HUES48 (cell line): ENCODE data around the gene FGF3.

ENCODE experiments used
- H3K27ac ChIP-seq: one replicate; pipeline ENCODE4 v1.7.0; 2013; ENCODE audit warnings: low read depth, low read length, inconsistent platforms
- H3K27me3 ChIP-seq: 2 replicates; pipeline ENCODE4 v1.6.1; 2013; ENCODE audit warnings: mild to moderate bottlenecking, low read length; ENCODE audit not compliant: control insufficient read depth, insufficient read depth
- H3K36me3 ChIP-seq: 2 replicates; pipeline ENCODE4 v1.6.1; 2013; ENCODE audit warnings: low read length; ENCODE audit not compliant: control insufficient read depth, insufficient read depth
- H3K4me1 ChIP-seq: 2 replicates; pipeline ENCODE4 v1.6.1; 2013; ENCODE audit warnings: mild to moderate bottlenecking, low read length; ENCODE audit not compliant: control insufficient read depth, insufficient read depth
- H3K4me3 ChIP-seq: 2 replicates; pipeline ENCODE4 v1.5.1; 2013; ENCODE audit warnings: mild to moderate bottlenecking, low read depth, low read length
- H3K9ac ChIP-seq: 2 replicates; pipeline ENCODE4 v1.6.1; 2013; ENCODE audit warnings: mild to moderate bottlenecking, low read depth, low read length, moderate library complexity
- H3K9me3 ChIP-seq: 2 replicates; pipeline ENCODE4 v1.6.1; 2013; ENCODE audit warnings: low read length; ENCODE audit not compliant: control insufficient read depth, insufficient read depth

Gene FGF3

DNA sequence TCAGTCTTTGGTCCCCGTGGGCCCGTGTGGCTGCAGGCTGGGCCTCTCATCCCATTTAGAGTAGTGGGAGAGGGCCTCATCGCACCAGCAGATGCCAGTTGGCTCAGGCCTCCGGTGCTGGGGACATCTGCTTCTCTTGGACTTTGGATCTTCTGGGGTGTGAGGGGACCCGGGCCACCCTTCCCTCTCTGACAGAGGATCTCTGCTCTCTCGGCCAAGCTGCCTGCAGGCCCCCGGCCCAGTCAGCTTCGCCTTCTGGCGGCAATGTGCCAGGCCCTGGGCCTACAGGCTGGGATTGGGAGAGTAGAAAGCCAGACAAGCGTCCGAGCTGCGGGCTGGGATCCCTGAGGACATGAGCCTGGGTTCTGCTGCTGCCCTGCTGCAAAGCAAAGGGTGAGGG is 15.0 kb upstream of the FGF3 start:
- Histone ChIP-seq H3K27ac (no peak overlapping the region), H3K9me3 (no peaks in the 10 kb centered on the region), H3K9ac (no peak overlapping the region), H3K4me1 (peaks cover 8% of the 10 kb centered on the region), H3K4me3 (no peak overlapping the region), H3K36me3 (no peaks in the 10 kb centered on the region), H3K27me3 (no peaks in the 10 kb centered on the region)

- Histone ChIP-seq H3K36me3 (no peaks in the 10 kb centered on the region), H3K4me1 (peaks cover 13% of the 10 kb centered on the region), H3K27ac (peak overlapping the region; percentile 46)
Observed at GRCh38 chr11:69832561-69833413, 13.6 kb upstream of the FGF3 start.

DNA sequence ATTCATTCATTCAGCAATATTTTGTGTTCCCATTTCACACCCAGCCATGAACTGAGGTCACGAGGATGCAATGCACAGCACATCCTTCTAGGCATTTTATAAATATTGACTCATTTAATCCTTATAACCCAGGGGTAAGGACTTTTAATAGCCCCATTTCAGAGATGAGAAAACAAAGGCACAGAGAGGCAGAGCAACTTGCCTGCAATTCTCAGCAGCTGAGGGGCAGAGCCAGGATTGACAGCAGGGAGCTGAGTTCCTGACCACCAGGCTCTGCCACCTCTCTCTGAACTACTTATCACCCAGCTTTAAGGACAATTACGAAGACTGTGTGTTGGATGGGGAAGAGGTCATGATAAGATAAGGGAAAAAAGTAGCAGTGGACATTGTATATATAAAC is 12.8 kb upstream of the FGF3 start:
- H3K4me1 ChIP-seq = peaks cover 13% of the 10 kb centered on the region
- no peaks in the 10 kb centered on the region for H3K27me3 ChIP-seq
- peak overlapping the region; percentile 4 for H3K27ac ChIP-seq
- H3K9ac ChIP-seq = no peak overlapping the region
- H3K4me3 ChIP-seq = no peak overlapping the region
- no peaks in the 10 kb centered on the region for H3K9me3 ChIP-seq
- no peaks in the 10 kb centered on the region for H3K36me3 ChIP-seq

More at GRCh38 chr11:69832561-69833413, 13.6 kb upstream of the FGF3 start:
- Histone ChIP-seq H3K9me3 (no peaks in the 10 kb centered on the region), H3K9ac (no peak overlapping the region), H3K27me3 (no peaks in the 10 kb centered on the region), H3K4me3 (no peak overlapping the region)

- no peaks in the 10 kb centered on the region for H3K27me3 ChIP-seq
- no peak overlapping the region for H3K27ac ChIP-seq
- peaks cover 13% of the 10 kb centered on the region for H3K4me1 ChIP-seq
- no peak overlapping the region for H3K9ac ChIP-seq
- no peak overlapping the region for H3K4me3 ChIP-seq
- no peaks in the 10 kb centered on the region for H3K36me3 ChIP-seq
- H3K9me3 ChIP-seq = no peaks in the 10 kb centered on the region
Observed at GRCh38 chr11:69830086-69830485, 10.9 kb upstream of the FGF3 start.

- peaks cover 13% of the 10 kb centered on the region for H3K4me1 ChIP-seq
- H3K27me3 ChIP-seq = no peaks in the 10 kb centered on the region
Observed at GRCh38 chr11:69828971-69829344, 9.7 kb upstream of the FGF3 start.

GRCh38 chr11:69828276-69828970 is 9.2 kb upstream of the FGF3 start:
- H3K36me3 ChIP-seq = no peaks in the 10 kb centered on the region

More at GRCh38 chr11:69828971-69829344, 9.7 kb upstream of the FGF3 start:
- Histone ChIP-seq H3K27ac (no peak overlapping the region), H3K4me3 (no peak overlapping the region), H3K36me3 (no peaks in the 10 kb centered on the region), H3K9ac (no peak overlapping the region), H3K9me3 (no peaks in the 10 kb centered on the region)

GRCh38 chr11:69826773-69827172 is 7.6 kb upstream of the FGF3 start:
- no peak overlapping the region for H3K4me3 ChIP-seq

More at GRCh38 chr11:69828276-69828970, 9.2 kb upstream of the FGF3 start:
- peaks cover 13% of the 10 kb centered on the region for H3K4me1 ChIP-seq
- H3K9me3 ChIP-seq = no peaks in the 10 kb centered on the region
- no peak overlapping the region for H3K4me3 ChIP-seq
- no peak overlapping the region for H3K9ac ChIP-seq
- no peak overlapping the region for H3K27ac ChIP-seq
- H3K27me3 ChIP-seq = no peaks in the 10 kb centered on the region

GRCh38 chr11:69825941-69826340 is 6.7 kb upstream of the FGF3 start:
- Histone ChIP-seq H3K9me3 (no peaks in the 10 kb centered on the region), H3K4me1 (0 out of 2 replicates have a peak, but pooled peaks cover 5% of the 10 kb centered on the region), H3K27me3 (peaks cover 18% of the 10 kb centered on the region), H3K36me3 (no peaks in the 10 kb centered on the region), H3K4me3 (no peak overlapping the region), H3K9ac (no peak overlapping the region), H3K27ac (no peak overlapping the region)

More at GRCh38 chr11:69826773-69827172, 7.6 kb upstream of the FGF3 start:
- Histone ChIP-seq H3K4me1 (0 out of 2 replicates have a peak, but pooled peaks cover 5% of the 10 kb centered on the region), H3K27ac (no peak overlapping the region), H3K36me3 (no peaks in the 10 kb centered on the region), H3K27me3 (peaks cover 9% of the 10 kb centered on the region), H3K9ac (no peak overlapping the region), H3K9me3 (no peaks in the 10 kb centered on the region)

GRCh38 chr11:69825037-69825834 is 6.0 kb upstream of the FGF3 start:
- Histone ChIP-seq H3K4me3 (no peak overlapping the region), H3K9ac (no peak overlapping the region), H3K4me1 (0 out of 2 replicates have a peak, but pooled peaks cover 5% of the 10 kb centered on the region), H3K36me3 (no peaks in the 10 kb centered on the region), H3K9me3 (no peaks in the 10 kb centered on the region), H3K27me3 (peaks cover 25% of the 10 kb centered on the region), H3K27ac (no peak overlapping the region)

DNA sequence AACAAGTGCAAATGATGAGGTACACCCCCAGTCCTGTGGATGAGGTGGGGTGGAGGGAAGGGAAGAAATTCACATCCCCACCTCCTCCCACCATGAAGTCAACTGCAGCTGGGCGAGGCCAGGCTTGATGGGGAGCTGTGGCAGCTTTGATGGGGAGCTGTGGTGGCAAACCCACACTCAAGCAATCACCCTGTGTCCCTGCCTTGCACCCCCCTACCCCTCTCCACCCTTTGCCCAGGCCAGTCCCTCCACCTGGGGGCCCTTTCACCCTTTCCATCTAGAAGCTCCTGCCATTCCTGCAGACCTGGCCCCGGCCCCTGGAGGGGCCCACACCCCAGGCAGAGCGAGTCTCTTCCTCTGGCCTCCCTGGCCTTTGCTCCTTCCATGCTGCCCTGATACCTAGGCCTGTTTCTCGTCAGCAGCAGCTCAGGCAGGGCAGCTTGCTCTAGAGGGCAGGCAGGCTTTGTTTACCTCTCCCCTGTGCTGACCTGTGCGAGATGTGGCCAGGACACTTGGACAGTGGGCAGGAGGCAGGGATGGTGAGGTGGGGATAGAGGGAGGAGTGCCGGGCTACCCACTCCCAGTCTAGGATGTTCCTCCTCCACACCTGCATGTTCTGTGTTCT is 4.5 kb upstream of the FGF3 start:
- H3K36me3 ChIP-seq = no peaks in the 10 kb centered on the region
- H3K27ac ChIP-seq = no peak overlapping the region
- peaks cover 39% of the 10 kb centered on the region for H3K27me3 ChIP-seq
- H3K9ac ChIP-seq = no peak overlapping the region
- H3K4me1 ChIP-seq = 0 out of 2 replicates have a peak, but pooled peaks cover under 1% of the 10 kb centered on the region
- H3K4me3 ChIP-seq = no peak overlapping the region
- H3K9me3 ChIP-seq = no peaks in the 10 kb centered on the region
